GM21423 (cell line): ENCODE results near the gene MRM1.

Experiments used
- ATAC-seq: cut with Tn5 transposase; IDR thresholded peaks from one replicate; pipeline ENCODE4 v1.9.1; 2021; ENCODE audit warnings: mild to moderate bottlenecking, moderate library complexity; ENCODE audit not compliant: unreplicated experiment

The MRM1 gene

DNA sequence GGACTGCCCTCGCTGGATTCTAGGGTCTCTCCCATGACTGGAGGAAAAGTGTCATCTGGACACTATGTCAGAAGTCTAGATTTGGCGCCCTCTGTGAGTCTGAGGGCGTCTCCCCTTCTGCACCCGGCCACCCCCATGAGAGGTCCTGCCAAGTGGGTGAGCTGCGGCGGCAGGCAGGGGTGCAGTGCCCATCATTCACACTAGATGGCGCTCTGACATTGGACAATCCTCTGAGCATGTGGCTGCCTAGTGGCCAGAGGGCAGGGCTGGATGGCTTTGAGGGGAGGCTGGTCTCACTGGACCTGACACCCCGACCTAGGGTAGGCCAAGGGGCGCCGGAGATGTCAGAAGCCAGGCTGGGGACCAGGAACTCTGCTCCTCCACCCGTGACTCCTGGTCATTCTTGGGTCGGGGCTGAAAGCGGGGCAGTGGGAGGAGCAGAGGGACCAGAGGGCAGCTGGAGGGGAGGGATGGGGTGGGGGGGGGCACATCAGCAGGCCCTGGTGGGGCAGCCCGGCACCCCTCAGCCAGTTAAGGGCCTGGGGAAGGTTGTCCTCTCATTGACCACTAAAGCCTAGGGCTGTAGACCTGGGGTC, 28.0 kb downstream of the MRM1 start:
- ATAC-seq: no peak

DNA sequence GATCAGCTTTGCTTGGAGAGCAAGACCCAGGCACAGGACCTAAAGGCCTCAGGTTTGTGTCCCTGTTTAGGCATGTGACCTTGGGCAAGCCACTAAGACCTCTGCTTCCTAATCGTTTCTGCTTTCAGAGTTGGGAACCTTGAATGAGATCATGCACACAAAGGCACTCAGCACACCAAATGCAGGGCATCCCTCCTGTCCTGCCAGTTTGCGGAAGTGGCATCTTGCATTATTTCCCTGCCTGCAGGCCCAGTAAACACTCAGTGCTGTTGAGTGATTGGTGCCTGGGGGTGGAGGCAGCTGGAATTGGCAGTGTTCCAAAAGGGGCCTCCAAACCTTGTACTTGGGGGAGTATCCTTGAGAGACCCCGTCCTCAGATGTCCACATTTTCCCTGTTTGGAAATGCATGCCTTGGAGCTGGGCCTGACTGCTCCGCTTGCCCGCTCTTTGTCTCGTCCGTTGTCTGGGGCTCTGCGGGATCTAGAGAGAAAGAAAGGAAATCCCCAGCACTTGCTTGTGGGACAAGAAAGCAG, 28.7 kb downstream of the MRM1 start:
- no peak for ATAC-seq

DNA sequence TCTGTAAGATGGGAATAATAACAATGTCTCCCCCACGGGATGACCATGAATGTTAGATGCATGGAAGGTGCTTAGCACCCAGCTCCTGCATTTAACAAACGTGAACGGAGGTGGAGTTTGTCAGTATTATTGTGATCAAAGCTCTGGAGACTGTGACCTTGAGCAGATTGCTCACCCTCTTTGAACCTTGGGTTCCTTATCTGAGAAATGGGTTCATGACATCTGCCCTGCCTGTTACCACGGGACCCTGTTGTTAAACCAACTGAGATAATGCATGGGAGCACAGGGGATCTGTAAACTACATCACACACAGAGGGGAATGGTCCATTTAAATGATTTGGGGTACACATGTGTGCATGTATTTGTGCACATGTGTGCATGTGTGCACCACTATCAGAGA, 29.6 kb downstream of the MRM1 start:
- no peak for ATAC-seq

DNA sequence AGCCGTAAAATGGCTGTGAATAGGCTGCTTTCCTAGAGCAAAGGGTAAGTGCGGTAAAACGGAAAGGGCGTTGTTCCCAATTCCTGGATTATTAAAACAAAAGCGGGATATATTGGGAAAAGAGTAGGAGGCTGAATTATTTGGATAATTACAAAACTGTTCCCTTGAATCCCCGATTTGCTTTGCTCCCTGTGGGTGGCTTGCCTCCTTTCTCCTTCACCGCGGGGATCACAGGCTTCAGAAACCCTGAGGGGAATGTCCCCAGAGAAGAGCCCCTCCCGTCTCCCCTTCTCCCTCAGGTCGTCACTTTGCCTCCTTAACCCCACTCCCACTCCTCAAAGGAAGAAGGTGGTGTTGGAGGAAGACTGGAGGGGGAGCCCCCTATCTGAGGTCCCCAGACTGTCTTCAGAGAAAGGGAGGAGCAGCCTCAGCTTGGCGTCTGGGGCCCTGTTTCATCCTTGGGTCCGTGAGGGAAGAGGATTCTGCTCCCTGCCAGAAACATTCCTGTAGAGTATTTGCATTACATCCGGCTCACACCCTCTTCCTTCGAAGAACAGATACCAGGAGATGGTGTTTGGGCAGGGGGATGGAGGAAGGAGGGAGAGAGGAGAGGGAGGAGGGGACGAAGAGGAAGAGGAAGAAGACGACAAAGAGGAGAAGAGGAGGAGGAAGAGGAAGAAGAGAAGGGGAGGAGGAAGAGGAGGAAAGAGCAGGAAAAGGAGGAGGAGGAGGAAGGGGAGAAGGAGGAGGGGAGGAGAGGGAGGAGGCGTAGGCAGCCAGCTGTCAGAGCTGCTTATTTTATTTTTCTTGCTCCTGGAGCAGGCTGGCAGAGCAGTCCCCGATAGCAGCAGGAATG, 31.8 kb downstream of the MRM1 start:
- no peak for ATAC-seq

DNA sequence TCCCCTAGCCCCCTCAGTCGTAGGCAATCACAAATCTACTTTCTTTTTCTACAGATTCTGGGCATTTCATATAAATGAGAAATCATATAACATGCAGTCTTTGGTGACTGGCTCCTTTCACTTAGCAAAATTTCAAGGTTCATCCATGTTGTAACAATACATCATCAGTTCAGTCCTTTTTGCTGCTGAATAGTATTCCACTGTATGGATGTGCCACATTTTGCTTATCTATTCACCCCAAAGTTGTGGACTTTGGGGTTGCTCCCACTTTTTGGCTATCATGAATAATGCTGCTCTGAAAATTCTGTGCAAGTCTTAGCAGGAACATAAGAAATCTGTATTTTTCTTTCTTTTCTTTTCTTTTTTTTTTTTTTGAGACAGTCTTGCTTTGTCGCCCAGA, 39.0 kb downstream of the MRM1 start:
- no peak for ATAC-seq

DNA sequence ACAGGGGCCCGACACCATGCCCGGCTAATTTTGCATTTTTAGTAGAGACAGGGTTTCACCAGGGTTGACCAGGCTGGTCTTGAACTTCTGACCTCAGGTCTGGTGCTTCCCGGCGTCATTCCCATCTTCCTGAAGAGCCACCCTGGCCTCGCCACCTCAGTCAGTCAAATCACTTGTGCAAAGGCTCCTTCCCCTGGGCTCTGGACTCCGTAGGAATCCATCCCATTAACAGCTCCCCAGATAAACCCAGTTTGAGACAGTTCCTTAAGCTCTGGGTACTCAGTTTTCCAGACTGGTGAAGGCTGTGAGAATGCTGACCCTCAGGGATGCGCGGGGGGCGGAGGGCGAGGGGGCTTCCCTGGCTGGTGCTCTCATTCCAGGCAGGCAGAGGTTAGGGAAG, 39.5 kb downstream of the MRM1 start:
- no peak for ATAC-seq

DNA sequence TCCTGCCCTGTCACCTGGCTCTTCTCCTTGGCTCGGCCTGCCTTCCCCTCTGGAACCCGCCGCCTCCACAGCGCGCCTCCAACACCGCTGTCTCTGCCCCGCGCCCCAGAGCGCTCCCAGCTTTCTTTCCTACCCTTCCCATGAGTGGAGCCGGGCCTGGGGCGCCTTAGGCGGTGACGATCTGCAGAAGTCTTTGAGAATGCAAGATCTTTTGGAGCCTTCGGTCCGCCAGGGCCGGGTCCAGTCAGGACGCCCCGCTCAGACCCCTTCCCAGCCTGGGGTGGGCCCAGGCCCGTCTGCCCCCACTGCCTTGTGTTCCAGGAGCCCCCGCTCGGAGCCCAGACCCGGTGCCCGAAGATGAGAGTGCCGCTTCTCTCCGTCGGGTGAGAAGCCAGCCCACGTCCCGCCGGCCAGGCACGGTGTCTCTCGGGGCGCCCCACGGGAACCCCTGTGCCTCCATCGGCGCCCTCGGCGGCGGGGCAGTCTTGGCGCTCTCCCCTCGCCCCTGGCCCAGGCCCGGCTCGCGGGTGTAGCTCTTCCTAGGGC, 40.0 kb downstream of the MRM1 start:
- no peak for ATAC-seq

DNA sequence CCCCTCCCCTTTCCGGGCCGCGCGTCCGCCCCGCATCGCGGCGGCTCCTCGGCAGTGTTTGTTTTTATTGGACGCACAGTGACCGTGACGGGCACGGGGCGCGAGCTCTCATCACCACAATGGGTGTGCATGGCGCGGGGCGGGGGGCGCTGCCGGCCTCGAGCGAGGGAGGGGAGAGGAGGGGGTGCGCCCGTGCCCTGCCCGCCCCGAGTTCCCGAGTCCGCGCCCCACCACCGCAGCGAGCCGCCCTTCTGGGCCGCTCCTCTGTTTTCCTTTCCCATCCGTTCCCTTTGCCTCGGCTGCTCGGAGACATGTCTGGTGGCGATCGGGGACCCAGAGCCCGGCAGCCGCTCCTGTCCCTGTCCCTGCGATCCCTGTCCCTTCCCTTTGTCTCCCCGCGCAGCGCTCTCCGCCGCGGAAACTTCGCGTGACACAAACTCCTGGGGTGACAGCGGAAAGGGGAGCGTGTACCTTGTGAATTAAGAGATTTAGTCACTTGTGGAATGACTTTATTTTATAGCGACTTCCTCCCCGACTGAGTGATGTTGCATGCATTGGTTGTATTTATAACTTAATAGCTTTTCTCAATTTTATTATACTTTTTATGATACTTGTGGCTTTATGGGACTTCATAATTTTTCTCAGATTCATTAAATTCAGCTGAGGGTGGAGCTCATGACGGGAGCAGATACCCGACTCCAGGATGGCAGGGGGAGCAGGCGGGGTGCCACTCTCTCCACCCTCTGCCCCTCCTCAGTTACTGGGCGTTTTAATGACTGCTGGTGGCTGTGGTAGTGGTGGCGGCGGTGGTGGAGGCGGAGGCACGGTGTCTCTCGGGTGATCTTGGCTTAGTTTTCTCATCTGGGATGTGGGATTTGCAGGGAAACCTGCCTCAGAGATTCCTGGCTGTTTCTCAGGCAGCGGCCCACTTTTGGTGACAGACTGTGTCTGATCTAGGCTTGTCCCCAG, 40.8 kb downstream of the MRM1 start:
- ATAC-seq: no peak

DNA sequence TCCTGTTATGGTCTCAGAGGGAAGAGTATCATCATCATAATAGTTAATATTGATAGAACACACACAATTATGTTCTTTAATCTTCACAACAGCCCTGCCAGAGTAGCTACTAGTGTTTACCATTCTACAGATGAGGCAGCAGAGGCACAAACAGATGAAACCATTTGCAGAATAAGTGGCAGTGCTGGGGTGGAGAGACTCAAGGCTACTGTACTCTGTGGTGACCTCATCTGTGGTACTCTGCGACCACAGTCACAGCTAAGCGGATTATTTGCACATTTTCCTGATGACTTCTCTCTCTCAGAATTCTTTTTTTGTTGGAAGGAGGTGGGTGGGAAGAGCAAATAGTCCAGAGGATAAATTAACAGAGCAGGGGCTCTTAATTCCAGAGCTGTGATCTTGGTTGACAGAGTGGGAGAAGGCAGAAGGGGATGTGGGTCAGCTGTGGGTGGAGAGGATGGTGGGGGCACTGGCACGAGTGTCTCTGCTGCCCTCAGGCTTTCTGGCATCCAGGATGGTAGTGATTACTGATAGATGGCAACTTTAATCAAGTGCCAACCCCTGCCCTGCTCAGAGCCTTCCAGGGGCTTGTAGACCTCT, 41.8 kb downstream of the MRM1 start:
- no peak for ATAC-seq

DNA sequence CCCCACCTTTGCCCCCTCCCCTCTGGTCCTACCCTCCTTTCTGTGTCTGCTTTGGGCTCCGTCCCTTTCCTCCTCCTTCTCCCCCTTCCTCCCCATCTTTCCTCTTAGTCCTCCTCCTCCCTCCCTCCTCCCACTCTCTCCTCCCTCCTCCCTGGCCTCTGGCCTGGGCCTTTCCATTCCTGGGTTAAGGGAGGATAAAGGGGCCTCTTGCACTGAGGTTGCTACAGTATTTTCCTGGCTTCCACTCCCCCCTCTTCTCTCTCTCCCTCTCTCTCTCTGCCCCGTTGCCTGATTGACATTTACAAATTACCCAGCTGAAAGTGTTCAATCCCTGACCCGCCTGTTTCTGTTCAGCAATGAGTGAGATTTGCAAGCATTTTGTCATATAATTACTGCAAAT, 44.0 kb downstream of the MRM1 start:
- no peak for ATAC-seq

DNA sequence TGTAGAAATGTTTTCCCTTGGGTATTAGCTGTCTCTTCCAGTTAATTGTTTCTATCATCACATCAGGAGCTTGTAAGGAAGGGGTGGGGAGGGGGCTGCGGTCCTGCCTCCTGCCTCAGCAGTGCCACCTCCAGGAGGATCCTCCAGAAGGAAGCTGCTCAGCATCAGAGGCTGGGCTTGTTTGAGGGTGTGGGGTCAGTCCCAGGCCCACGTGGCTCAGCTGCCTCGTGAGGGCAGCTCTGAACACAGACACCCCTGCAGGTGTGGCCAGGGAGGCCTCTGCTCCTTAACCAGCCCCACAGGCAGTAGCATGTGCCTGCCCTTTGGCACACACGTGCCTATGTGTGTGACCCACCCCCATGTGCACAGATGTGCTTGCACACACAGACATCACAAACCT, 46.3 kb downstream of the MRM1 start:
- ATAC-seq: no peak

DNA sequence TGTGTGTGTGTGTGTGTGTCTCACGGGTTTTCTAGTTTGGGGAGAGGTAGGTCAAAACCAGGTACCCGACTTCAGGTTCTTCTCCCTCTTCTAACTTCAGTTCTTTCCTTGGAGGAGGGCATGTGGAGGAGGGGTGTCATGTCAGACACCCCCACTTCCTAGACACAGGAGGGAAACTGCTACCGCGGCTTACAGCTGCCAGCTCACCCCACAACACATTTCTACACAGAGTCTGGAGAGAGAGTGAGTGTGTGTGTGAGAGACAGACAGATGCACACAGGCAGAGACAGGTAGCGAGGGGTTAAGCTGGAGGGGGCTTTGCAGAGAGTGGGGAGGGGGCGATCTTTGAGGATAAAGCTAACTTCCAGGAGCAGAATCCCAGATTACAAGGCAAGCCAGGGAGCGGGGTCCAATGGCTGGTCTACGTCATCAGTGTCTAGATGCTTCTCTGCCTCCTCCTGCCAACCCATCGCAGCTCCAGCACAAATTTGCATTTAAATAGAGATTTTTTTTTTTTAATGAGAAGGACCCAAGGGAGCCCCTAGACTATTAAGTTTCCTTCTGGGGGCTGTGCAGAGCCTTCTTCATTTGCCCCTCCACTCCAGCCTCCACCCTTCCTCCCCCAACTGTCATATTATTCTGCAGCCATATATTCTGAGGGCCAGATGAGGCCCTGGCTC, 48.9 kb downstream of the MRM1 start:
- no peak for ATAC-seq

DNA sequence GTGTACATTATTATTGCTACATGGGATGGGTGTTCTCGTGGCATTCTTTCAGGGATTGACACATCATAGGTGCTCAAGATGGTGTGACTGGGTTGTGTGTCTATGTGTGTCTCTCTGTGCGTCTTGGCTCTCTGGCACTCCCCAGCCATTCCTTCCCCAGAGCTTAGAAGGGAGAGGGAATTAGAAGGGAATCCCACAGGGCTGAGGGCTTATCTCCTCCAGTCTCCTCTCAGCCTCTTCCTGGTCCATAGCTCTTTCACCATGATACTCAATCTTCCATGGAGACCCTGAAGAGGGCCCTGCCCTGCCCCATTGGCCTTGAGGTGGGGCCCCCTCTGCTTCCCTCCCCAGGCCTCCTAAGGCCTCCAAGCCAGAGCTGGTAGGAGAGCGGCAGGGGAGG, 52.0 kb downstream of the MRM1 start:
- ATAC-seq: no peak

DNA sequence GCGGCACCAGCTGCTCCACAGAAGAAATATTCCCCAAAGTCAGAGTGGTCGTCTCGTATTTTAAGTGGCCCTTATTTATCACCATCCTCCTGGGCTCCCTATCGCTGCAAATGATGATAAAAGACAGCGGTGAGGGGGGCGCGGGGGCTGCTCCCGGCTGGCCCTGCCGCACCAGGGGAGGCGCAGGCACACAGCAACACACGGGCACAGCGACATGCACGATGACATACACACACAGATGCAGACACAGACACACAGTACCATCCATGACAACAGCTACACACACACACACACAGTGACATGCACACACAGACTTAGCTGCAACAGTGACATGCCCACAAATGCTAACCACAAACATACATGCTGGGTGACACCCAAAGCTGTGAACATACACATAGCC, 52.5 kb downstream of the MRM1 start:
- ATAC-seq: no peak

DNA sequence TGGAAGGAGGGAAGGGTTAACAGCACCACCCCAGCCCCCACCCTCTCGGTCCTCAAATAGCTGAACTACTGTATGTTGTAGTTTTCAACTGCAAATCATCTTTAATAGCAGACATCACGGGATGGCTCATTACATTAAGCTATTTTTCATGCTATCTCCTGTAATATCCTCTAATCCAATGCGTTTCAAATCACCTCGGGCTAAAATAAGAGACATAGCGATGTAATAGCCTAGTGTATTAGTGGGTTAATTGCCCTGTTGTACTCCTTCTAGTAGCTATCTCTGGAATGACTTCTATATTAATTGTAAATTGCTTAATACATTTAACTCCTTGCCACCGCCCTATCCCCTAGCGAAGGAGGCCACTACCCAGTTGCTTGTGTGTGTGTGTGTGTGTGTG, 54.3 kb downstream of the MRM1 start:
- no peak for ATAC-seq

DNA sequence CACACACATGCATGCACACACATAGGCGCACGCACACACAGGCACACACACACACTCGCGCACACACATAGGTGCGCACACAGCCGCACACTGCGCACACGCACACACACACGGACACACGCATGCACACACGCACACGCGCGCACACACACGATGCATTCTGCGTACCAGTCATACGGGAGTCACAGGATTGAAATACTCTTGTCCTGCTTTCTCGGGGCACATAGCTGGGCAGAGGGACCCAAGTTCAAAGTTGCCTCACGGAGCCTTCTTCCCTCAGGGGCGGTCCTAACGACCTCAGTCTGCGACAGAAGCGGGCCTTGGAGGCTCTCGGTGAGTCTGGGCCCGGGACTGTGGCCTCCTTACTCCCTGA, 56.0 kb downstream of the MRM1 start:
- ATAC-seq: no peak

DNA sequence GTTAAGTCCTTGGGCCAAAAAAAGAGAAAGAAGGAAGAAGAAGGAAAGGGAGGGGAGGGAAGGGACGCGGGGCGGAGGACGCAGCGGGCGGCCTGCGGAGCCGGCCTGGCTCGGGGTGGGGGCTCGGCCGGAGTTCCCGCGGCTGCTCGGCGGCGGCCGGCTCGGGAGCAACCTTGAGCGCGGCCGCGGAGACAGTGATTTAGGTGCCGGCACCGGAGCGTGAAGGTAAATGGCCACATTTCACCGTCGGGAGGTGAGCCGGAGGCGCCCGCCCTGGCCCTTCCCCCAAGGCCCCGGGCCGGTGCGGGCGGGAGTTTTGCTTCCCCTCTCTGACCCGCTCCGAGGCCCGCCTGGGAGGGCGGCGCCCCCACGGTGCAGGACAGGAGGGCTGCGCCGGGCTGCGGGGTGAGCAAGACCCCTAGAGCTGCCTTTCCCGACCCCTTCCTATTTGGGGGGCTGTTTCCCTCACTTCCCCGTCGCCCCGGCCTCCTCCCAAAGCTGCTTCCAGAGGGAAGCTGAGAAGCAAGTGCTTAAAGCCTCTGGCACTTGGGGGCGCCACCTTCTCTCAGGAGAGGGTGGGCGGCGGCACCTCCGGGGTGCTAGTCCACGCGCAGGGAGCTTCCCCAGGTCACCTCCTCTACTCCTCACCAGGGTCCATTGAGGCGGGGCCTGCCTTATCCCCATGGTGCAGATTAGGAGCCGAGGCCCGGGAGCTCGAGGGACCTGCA, 56.5 kb downstream of the MRM1 start:
- no peak for ATAC-seq
